LNCaP clone FGC (cell line): ENCODE measurements around the gene DOK4.

Experiments
- DNase-seq: peaks from one replicate; pipeline ENCODE4 v3.0.0-alpha.2; 2011; ENCODE audit warnings: low read depth
- H3K4me3 ChIP-seq: 2 replicates; pipeline ENCODE4 v1.5.1; 2011; ENCODE audit warnings: mild to moderate bottlenecking, low read depth, low read length, control low read depth
- CTCF ChIP-seq: IDR thresholded peaks from 2 replicates; pipeline ENCODE4 v1.5.1; 2012; ENCODE audit warnings: mild to moderate bottlenecking; ENCODE audit not compliant: control insufficient read depth, insufficient read depth; ENCODE audit errors: extremely low read depth

DOK4 gene

GRCh38 chr16:57471852-57472664, 14.2 kb downstream of the DOK4 start:
- DNase-seq: no peak
- H3K4me3 ChIP-seq: no peak overlapping the region
- TF ChIP-seq CTCF: no peak

GRCh38 chr16:57471209-57471608, 15.1 kb downstream of the DOK4 start:
- no peak for DNase-seq
- H3K4me3 ChIP-seq: no peak overlapping the region
- TF ChIP-seq CTCF: no peak

- no peak for TF ChIP-seq CTCF
- peak; percentile 38 for DNase-seq
- no peak overlapping the region for H3K4me3 ChIP-seq
These were observed 15.6 kb downstream of the DOK4 start for GRCh38 chr16:57470711-57471110.

GRCh38 chr16:57469917-57470470, 16.3 kb downstream of the DOK4 start:
- no peak overlapping the region for H3K4me3 ChIP-seq
- DNase-seq: no peak
- TF ChIP-seq CTCF: no peak

DNA sequence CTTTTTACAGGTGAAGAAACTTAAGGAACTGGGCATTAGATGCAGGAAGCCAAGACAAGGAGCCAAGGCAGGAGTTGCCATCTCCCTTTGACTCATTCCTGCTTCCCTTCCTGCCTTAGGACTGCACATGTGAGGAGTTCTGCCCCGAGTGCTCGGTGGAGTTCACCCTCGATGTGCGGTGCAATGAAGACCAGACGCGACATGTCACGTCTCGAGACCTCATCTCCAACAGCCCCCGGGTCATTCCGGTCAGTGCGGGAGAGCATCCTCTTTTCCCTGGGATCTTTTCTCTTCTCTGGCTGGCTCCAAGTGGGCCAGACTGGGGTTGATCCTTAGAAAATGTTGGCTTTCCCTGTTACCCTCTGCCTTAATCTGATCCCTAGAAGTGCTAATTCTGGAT, 17.2 kb downstream of the DOK4 start:
- no peak for TF ChIP-seq CTCF
- H3K4me3 ChIP-seq: no peak overlapping the region
- DNase-seq: no peak

DNA sequence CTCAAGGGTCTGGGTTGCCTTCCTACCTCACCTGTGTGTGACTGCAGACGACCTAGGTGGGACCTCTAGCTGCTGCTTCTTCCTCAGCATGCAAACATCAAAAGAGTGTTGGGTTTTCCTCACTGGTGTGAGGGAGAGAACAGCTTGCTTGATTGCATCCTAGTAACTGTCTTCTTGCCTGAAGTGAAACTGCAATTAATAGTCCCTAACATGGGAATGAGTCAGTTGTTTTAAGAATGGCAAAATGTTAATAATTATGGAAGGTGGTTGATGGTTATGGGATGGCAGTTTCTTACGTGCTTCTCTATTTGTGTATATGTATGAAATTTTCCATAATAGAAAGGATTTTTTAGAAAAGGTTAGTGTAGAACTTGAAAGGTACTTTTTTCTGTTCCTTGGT, 17.9 kb downstream of the DOK4 start:
- H3K4me3 ChIP-seq: no peak overlapping the region
- no peak for DNase-seq
- no peak for TF ChIP-seq CTCF
